Keratinocyte (primary cell): ENCODE results near the gene TGFB1I1. TPM values are rescaled to one million over a fixed set of nuclear protein-coding genes. Genes with fewer than 3 reads are reported as not detected.

Source experiments
- DNase-seq: peaks from one replicate; pipeline ENCODE4 v3.0.0-alpha.2; 2011; ENCODE audit warnings: low read depth, missing footprints, low spot score
- FAIRE-seq: peaks from 2 replicates; lab custom pipeline; 2011; peaks lifted over from hg19 to GRCh38; lab: Jason Lieb, UNC
- H2AFZ ChIP-seq: 2 replicates; pipeline ENCODE4 v1.6.0; 2012; ENCODE audit warnings: low read length, control low read depth, inconsistent platforms; ENCODE audit not compliant: control insufficient read depth
- H3K27ac ChIP-seq: 2 replicates; pipeline ENCODE4 v1.5.1; 2011; ENCODE audit warnings: low read length; ENCODE audit not compliant: control insufficient read depth, insufficient read depth
- H3K27me3 ChIP-seq: 3 replicates; pipeline ENCODE4 v1.6.0; 2011; ENCODE audit warnings: low read length; ENCODE audit not compliant: control insufficient read depth, insufficient read depth; ENCODE audit errors: extremely low read depth
- H3K36me3 ChIP-seq, 2 experiments: 2 replicates in 1 of 2; 3 replicates in 1 of 2; pipeline ENCODE4 v1.5.1; 2011; ENCODE audit warnings: low read length in 2 of 2, mild to moderate bottlenecking in 1 of 2; ENCODE audit not compliant: control insufficient read depth in 2 of 2, insufficient read depth in 2 of 2; ENCODE audit errors: extremely low read depth in 1 of 2
- H3K4me1 ChIP-seq: 3 replicates; pipeline ENCODE4 v1.5.1; 2011; ENCODE audit warnings: low read length; ENCODE audit not compliant: control insufficient read depth, insufficient read depth; ENCODE audit errors: extremely low read depth
- H3K4me2 ChIP-seq: 3 replicates; pipeline ENCODE4 v1.6.0; 2011; ENCODE audit warnings: low read depth, low read length; ENCODE audit not compliant: control insufficient read depth, insufficient read depth; ENCODE audit errors: extremely low read depth
- H3K4me3 ChIP-seq, 3 experiments: fragments of 200-600 bp in 1 of 3; sonication (generic) in 1 of 3; 2 replicates in 2 of 3; 3 replicates in 1 of 3; pipeline ENCODE4 v1.5.1; 2011 to 2016; ENCODE audit warnings: low read length in 3 of 3, mild to moderate bottlenecking in 3 of 3, control low read depth in 2 of 3, inconsistent platforms in 1 of 3, low read depth in 1 of 3, mixed read lengths in 1 of 3, mixed run types in 1 of 3, moderate library complexity in 1 of 3; ENCODE audit not compliant: control insufficient read depth in 2 of 3, insufficient read depth in 2 of 3; ENCODE audit errors: extremely low read depth in 1 of 3
- H3K79me2 ChIP-seq: 2 replicates; pipeline ENCODE4 v1.6.0; 2012; ENCODE audit warnings: low read length; ENCODE audit not compliant: control insufficient read depth, insufficient read depth
- H3K9ac ChIP-seq: 3 replicates; pipeline ENCODE4 v1.6.0; 2011; ENCODE audit warnings: low read length; ENCODE audit not compliant: control insufficient read depth, insufficient read depth; ENCODE audit errors: extremely low read depth
- H3K9me1 ChIP-seq: 3 replicates; pipeline ENCODE4 v1.6.0; 2011; ENCODE audit warnings: low read length; ENCODE audit not compliant: control insufficient read depth, insufficient read depth; ENCODE audit errors: extremely low read depth
- H3K9me3 ChIP-seq: 2 replicates; pipeline ENCODE4 v1.5.1; 2012; ENCODE audit warnings: low read depth, low read length; ENCODE audit not compliant: control insufficient read depth
- H4K20me1 ChIP-seq: 3 replicates; pipeline ENCODE4 v1.6.0; 2011; ENCODE audit warnings: low read length; ENCODE audit not compliant: control insufficient read depth, insufficient read depth; ENCODE audit errors: extremely low read depth
- CTCF ChIP-seq, 3 experiments: IDR thresholded peaks in 1 of 3; conservative IDR thresholded peaks in 1 of 3; optimal IDR thresholded peaks in 1 of 3; 2 replicates in 2 of 3; 3 replicates in 1 of 3; pipeline versions ENCODE3 to v1.5.1; 2011; ENCODE audit warnings: low read length in 3 of 3, mild to moderate bottlenecking in 3 of 3, moderate library complexity in 2 of 3, control low read depth in 1 of 3, inconsistent platforms in 1 of 3; ENCODE audit not compliant: insufficient read depth in 2 of 3; ENCODE audit errors: extremely low read depth in 1 of 3
- EZH2 ChIP-seq: IDR thresholded peaks from one replicate; pipeline ENCODE4 v1.6.1; 2012; ENCODE audit warnings: inconsistent platforms, mild to moderate bottlenecking, low read length, moderate library complexity
- dilution Hi-C: fragments of 300-500 bp; cut with MboI; formaldehyde crosslinking; loops from one replicate; pipeline ENCODE4 v1.7.0; 2020; ENCODE audit warnings: low sequenced_read_pairs; ENCODE audit not compliant: extremely low pct_ligation_motif_present
- polyA plus RNA-seq, 5 experiments: library from polyadenylated mRNA; depleted of rRNA in 3 of 5; stranded (reverse) in 3 of 5; stranded (forward) in 1 of 5; unstranded in 1 of 5; fragments of >200 nt; gene quantifications; 1 replicate in 1 of 5; 2 replicates in 3 of 5; 3 replicates in 1 of 5; pipeline versions ENCODE4 v1.2.1 to v1.2.3, GENCODE V29; 2011 to 2012; ENCODE audit warnings: missing spikeins in 2 of 5, low read depth in 1 of 5, low replicate concordance in 1 of 5

Gene TGFB1I1
- polyA plus RNA-seq, 1 donor (not counting 4 experiments of a cell fraction or from before 2014, with no cell fraction given) = 3.7 TPM

GRCh38 chr16:31453255-31454204 lies 18.4 kb upstream of the TGFB1I1 start:
- DNase-seq (no peak), FAIRE-seq (no peak)
- Histone ChIP-seq H3K9me1 (peaks cover 6% of the 10 kb centered on the region), H3K9me3 (no peaks in the 10 kb centered on the region), H2AFZ (no peak overlapping the region), H3K27me3 (no peaks in the 10 kb centered on the region), H3K4me2 (peak overlapping the region; percentile 80), H3K4me1 (peaks cover 64% of the 10 kb centered on the region), H3K36me3 (peaks cover 0 to 15% of the 10 kb centered on the region in 2 experiments), H3K4me3 (peak overlapping the region in 1 of 3 experiments; percentile 38), H4K20me1 (peaks cover 9% of the 10 kb centered on the region), H3K79me2 (peaks cover 35% of the 10 kb centered on the region), H3K27ac (peak overlapping the region; percentile 95), H3K9ac (peak overlapping the region; percentile 67)
- dilution Hi-C loops = no loop called here
- TF ChIP-seq EZH2 = no peak
- TF ChIP-seq CTCF (optimal IDR thresholded peaks at IDR 0.05 in 1 of 3, IDR thresholded peaks at IDR 0.05 in 1 of 3, conservative IDR thresholded peaks at IDR 0.05 in 1 of 3; ENCODE audit: extremely low read depth in 1 of 3, insufficient read depth in 2 of 3, low read length in 3 of 3) = peak in 2 of 3 experiments; percentile 6 to 14

- Histone ChIP-seq H3K27me3 (no peaks in the 10 kb centered on the region), H3K79me2 (peaks cover 40% of the 10 kb centered on the region)
- dilution Hi-C loops = no loop called here
These were observed 16.2 kb upstream of the TGFB1I1 start for GRCh38 chr16:31455601-31456314.

More at GRCh38 chr16:31455601-31456314, 16.2 kb upstream of the TGFB1I1 start:
- Histone ChIP-seq H3K4me2 (no peak overlapping the region), H2AFZ (no peak overlapping the region), H3K36me3 (peaks cover 0 to 15% of the 10 kb centered on the region in 2 experiments), H4K20me1 (peaks cover 9% of the 10 kb centered on the region), H3K9me1 (peaks cover 6% of the 10 kb centered on the region), H3K4me3 (no peak overlapping the region), H3K27ac (no peak overlapping the region), H3K9ac (no peak overlapping the region), H3K9me3 (no peaks in the 10 kb centered on the region), H3K4me1 (peaks cover 71% of the 10 kb centered on the region)
- TF ChIP-seq CTCF (optimal IDR thresholded peaks at IDR 0.05 in 1 of 3, IDR thresholded peaks at IDR 0.05 in 1 of 3, conservative IDR thresholded peaks at IDR 0.05 in 1 of 3; ENCODE audit: extremely low read depth in 1 of 3, insufficient read depth in 2 of 3, low read length in 3 of 3) (peak; percentile 25 to 52 (median 45)), EZH2 (no peak)
- FAIRE-seq (no peak), DNase-seq (no peak)
